Measurements from ENCODE around the gene PRDM2. TPM values are rescaled to one million over a fixed set of nuclear protein-coding genes. Genes with fewer than 3 reads are reported as not detected.

The PRDM2 gene
- total RNA-seq, 1 donor from 2014 or later: 55.2 TPM

- peaks cover 12% of the 10 kb centered on the region for H3K27me3 Mint-ChIP-seq (ENCODE audit: low read depth)
These were observed 136.6 kb downstream of the PRDM2 start for GRCh38 chr1:13836631-13837030.

DNA sequence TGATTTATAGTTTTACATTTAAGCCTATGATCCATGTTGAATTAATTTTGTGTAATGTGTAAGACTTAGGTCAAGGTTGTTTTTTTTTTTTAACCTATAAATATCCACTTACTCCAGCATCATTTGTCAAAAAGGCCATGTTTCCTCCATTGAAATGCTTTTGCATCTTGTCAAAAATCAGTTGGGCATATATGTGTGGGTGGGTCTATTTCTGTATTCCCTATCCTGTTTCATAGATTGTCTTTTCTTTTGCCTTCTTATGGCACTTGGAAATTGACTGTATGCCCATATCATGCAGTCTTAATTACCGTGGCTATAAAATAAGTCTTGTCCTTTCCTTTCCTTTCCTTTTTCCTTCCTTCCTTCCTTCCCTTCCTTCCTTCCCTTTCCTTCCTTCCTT is 138.2 kb downstream of the PRDM2 start:
- Mint-ChIP-seq H3K4me3 (no peak overlapping the region), H3K36me3 (ENCODE audit: low read depth) (no peaks in the 10 kb centered on the region), H3K27ac (ENCODE audit: unreplicated experiment) (no peak overlapping the region), H3K9me3 (peaks cover 7% of the 10 kb centered on the region), H3K4me1 (no peaks in the 10 kb centered on the region), H3K27me3 (ENCODE audit: low read depth) (peaks cover 26% of the 10 kb centered on the region)
- TF ChIP-seq CTCF (conservative IDR thresholded peaks at IDR 0.05): no peak
- no peak for DNase-seq (ENCODE audit: low read depth, low spot score)

More at GRCh38 chr1:13836631-13837030, 136.6 kb downstream of the PRDM2 start:
- DNase-seq (ENCODE audit: low read depth, low spot score): no peak
- no peak for TF ChIP-seq CTCF (conservative IDR thresholded peaks at IDR 0.05)
- H3K9me3 Mint-ChIP-seq: peaks cover 2% of the 10 kb centered on the region
- H3K36me3 Mint-ChIP-seq (ENCODE audit: low read depth): no peaks in the 10 kb centered on the region
- H3K27ac Mint-ChIP-seq (ENCODE audit: unreplicated experiment): no peak overlapping the region
- no peaks in the 10 kb centered on the region for H3K4me1 Mint-ChIP-seq
- H3K4me3 Mint-ChIP-seq: no peak overlapping the region

GRCh38 chr1:13842497-13842896 is 142.5 kb downstream of the PRDM2 start:
- Mint-ChIP-seq H3K27ac (ENCODE audit: unreplicated experiment) (no peak overlapping the region), H3K9me3 (peaks cover 7% of the 10 kb centered on the region), H3K36me3 (ENCODE audit: low read depth) (no peaks in the 10 kb centered on the region), H3K4me3 (no peak overlapping the region), H3K27me3 (ENCODE audit: low read depth) (peaks cover 28% of the 10 kb centered on the region), H3K4me1 (no peaks in the 10 kb centered on the region)
- no peak for DNase-seq (ENCODE audit: low read depth, low spot score)
- no peak for TF ChIP-seq CTCF (conservative IDR thresholded peaks at IDR 0.05)

GRCh38 chr1:13851726-13852125 is 151.7 kb downstream of the PRDM2 start:
- Mint-ChIP-seq H3K4me1 (peaks cover 6% of the 10 kb centered on the region), H3K4me3 (no peak overlapping the region), H3K27me3 (ENCODE audit: low read depth) (peaks cover 20% of the 10 kb centered on the region), H3K27ac (ENCODE audit: unreplicated experiment) (no peak overlapping the region), H3K9me3 (peaks cover 10% of the 10 kb centered on the region), H3K36me3 (ENCODE audit: low read depth) (peaks cover 8% of the 10 kb centered on the region)
- no peak for TF ChIP-seq CTCF (conservative IDR thresholded peaks at IDR 0.05)
- DNase-seq (ENCODE audit: low read depth, low spot score): no peak

GRCh38 chr1:13855554-13855953 is 155.6 kb downstream of the PRDM2 start:
- peaks cover 9% of the 10 kb centered on the region for H3K9me3 Mint-ChIP-seq
- H3K27ac Mint-ChIP-seq (ENCODE audit: unreplicated experiment): no peak overlapping the region
- no peak for TF ChIP-seq CTCF (conservative IDR thresholded peaks at IDR 0.05)
- no peak for DNase-seq (ENCODE audit: low read depth, low spot score)
- H3K36me3 Mint-ChIP-seq (ENCODE audit: low read depth): peaks cover 8% of the 10 kb centered on the region
- H3K27me3 Mint-ChIP-seq (ENCODE audit: low read depth): peaks cover 28% of the 10 kb centered on the region
- no peak overlapping the region for H3K4me3 Mint-ChIP-seq
- H3K4me1 Mint-ChIP-seq: no peaks in the 10 kb centered on the region

DNA sequence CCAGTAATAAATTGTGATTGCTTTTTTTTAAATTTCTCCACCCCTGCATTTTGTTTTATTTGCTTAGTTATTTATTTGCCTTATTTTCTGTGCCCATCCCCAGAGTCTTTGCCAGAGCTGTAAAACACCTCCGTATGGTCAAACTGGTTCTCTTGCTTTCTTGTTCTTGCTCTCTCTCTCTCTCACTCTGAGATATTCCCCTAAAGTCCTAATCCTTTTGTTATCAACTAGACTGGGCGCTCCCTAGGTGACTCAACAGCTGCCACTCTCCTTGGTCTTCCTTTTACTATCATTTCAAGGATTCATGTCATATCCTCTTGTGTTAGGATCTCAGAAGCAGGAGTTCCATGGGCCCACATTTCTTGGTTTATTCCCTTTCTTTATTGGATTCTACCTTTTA is 160.0 kb downstream of the PRDM2 start:
- H3K27me3 Mint-ChIP-seq (ENCODE audit: low read depth): peaks cover 17% of the 10 kb centered on the region
- DNase-seq (ENCODE audit: low read depth, low spot score): no peak
- peaks cover 5% of the 10 kb centered on the region for H3K36me3 Mint-ChIP-seq (ENCODE audit: low read depth)
- H3K27ac Mint-ChIP-seq (ENCODE audit: unreplicated experiment): no peak overlapping the region
- no peak for TF ChIP-seq CTCF (conservative IDR thresholded peaks at IDR 0.05)
- H3K4me1 Mint-ChIP-seq: no peaks in the 10 kb centered on the region
- H3K4me3 Mint-ChIP-seq: no peak overlapping the region
- H3K9me3 Mint-ChIP-seq: peaks cover 9% of the 10 kb centered on the region

Measured in neural crest cell (in vitro differentiated cells).